GM12892 (cell line): ENCODE measurements around the gene HDGFL3.
A peak's percentile ranks its signal among the peaks of the same experiment; 100 is the strongest.
"Not testable (repeated sequence)": the region's sequence is repeated elsewhere in the genome, so short reads cannot be mapped to it uniquely, and the experiment has no call there.

Experiments
- DNase-seq: peaks from one replicate; pipeline ENCODE4 v3.0.0; 2011; ENCODE audit not compliant: insufficient read length
- FAIRE-seq: peaks from 2 replicates; lab custom pipeline; 2011; peaks lifted over from hg19 to GRCh38; lab: Jason Lieb, UNC
- POLR2A ChIP-seq: IDR thresholded peaks from 2 replicates; pipeline ENCODE4 v1.6.1; 2011; ENCODE audit warnings: low read depth, low read length, control low read depth
- POLR2AphosphoS5 ChIP-seq: IDR thresholded peaks from 2 replicates; pipeline ENCODE4 v1.6.1; 2011; ENCODE audit warnings: low read depth, low read length, control low read depth
- TAF1 ChIP-seq: IDR thresholded peaks from 2 replicates; pipeline ENCODE4 v1.6.1; 2011; ENCODE audit warnings: low read depth, mild to moderate bottlenecking, control low read depth, low read length, borderline replicate concordance

The HDGFL3 gene

DNA sequence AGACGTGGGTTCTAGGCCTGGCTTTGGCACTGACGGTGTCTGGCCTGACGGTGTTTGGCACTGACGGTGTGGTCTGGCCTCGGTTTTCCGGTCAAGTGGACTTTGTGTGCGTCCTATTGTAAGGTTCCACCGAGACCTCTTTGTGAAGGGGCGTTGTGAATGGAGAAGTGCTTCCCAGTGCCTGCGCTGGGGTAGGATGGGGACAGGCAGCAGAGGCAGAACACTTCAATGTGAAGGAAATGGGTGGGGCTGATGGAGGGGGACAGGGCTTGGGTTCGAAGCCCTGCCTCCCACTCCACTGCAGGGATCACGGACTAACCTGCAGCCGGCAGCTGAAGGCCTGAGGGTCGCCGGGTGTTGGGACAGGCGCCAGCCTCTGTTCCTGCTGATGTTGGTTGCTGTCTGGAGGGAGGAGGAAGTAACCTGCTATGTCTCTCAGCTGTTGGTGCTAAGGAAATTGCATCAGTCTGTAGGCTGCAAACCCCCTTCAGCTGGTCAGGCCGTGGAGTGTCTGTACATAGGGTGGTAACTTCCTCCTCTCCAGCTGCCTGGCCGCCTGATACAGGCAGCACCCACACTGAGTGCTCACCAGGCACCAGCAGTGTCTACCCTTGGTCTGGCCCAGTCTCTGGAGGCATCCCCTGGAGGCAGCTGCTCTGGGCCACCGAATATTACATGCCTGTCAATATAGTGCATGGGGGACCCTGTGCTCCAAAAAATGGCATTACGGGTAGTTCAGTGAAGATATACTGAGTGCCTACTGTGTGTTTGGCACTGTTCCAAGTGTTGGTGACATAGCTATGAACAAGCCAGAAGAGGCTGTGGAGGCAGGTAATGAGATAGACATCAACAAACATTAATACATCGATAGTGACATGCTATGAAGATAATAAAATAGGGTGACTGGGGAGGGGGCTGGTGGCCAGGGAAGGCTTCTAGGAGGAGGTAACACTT, 99.1 kb downstream of the HDGFL3 start:
- FAIRE-seq = peak; percentile 95
- TF ChIP-seq POLR2AphosphoS5 (no peak), POLR2A (no peak), TAF1 (no peak)
- peak; percentile 48 for DNase-seq

GRCh38 chr15:83107841-83108181, 99.8 kb downstream of the HDGFL3 start:
- no peak for TF ChIP-seq TAF1
- TF ChIP-seq POLR2AphosphoS5 = no peak
- no peak for TF ChIP-seq POLR2A
- FAIRE-seq (no peak), DNase-seq (no peak)

GRCh38 chr15:83106994-83107840, 100.4 kb downstream of the HDGFL3 start, which contains the start of gene TM6SF1:
TSS of gene TM6SF1 (plus strand) at chr15:83107645. CDS start at chr15:83107681, 36 bp downstream.
- DNase-seq = peak; percentile 48
- no peak for TF ChIP-seq POLR2A
- TF ChIP-seq TAF1 = no peak
- no peak for TF ChIP-seq POLR2AphosphoS5
- peak; percentile 30 for FAIRE-seq

DNA sequence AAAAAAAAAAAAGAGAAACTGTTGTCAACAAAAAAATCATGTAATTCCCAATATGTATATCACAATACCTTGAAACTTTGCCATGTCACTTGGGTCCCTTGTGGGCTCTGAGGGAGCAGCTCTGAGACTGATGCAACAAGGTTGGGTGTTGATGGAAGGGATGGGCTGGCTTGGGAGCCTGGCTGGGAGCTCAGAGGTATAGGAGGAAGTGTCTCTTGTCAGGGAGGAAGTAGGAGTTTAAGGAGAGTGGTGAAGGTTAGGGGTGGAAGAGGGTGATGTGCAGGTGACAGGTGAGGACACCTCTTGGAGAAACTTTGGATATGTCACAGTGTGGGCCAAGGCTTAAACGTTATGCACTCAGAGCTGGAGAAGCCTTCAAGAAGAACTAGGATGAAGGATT, 102.2 kb downstream of the HDGFL3 start:
- DNase-seq (no peak), FAIRE-seq (no peak)
- TF ChIP-seq POLR2AphosphoS5 (no peak), TAF1 (no peak), POLR2A (no peak)

DNA sequence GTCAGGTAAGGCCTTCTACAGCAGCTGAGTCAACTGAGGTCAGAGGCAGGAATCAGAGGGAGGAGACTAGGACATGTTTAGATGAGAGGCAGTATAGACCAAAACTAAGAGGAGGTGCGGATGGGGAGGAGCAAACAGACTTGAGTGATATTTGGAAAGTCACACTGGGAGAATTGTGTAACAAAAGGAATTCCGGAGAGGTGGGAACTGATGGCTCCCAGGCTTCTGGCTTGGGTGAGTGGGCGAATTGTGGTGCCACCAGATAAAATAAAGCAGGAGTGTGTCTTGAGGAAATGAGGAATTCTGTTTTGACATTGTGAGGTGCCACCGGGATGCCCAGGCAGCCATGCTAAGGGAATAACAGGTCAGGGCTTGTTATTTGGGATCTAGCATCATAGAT, 103.5 kb downstream of the HDGFL3 start:
- DNase-seq = no peak
- TF ChIP-seq TAF1 (no peak), POLR2A (no peak), POLR2AphosphoS5 (no peak)

DNA sequence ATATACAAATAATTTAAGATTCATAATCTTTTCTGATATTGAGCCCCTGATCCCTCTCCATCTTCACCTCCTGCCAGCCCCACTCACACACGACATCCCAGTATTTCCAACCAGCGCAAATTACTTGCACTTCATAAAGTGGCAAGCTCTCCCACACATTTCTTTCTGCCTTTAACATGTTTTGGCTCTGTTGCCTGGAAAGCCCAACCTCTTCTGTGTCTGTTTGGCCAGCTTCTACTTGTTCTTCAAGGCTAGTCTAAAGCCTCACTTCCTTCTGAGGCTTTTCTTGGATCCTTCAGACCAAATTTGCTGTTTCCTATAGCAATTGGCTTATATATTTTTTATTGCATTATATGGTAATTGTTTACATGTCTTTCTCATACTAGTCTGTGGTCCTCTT, 105.3 kb downstream of the HDGFL3 start:
- TF ChIP-seq POLR2AphosphoS5 (no peak), POLR2A (no peak), TAF1 (no peak)
- FAIRE-seq (no peak), DNase-seq (no peak)

More for the DNA sequence above, 103.5 kb downstream of the HDGFL3 start:
- no peak for FAIRE-seq

- TF ChIP-seq POLR2A (no peak), TAF1 (no peak), POLR2AphosphoS5 (no peak)
- DNase-seq = no peak
- FAIRE-seq = no peak
Measured at GRCh38 chr15:83100097-83100646, 107.5 kb downstream of the HDGFL3 start.

- TF ChIP-seq TAF1 = no peak
- no peak for TF ChIP-seq POLR2A
- no peak for TF ChIP-seq POLR2AphosphoS5
- FAIRE-seq (no peak), DNase-seq (no peak)
Measured at GRCh38 chr15:83099290-83099689, 108.3 kb downstream of the HDGFL3 start.

GRCh38 chr15:83098079-83098478, 109.5 kb downstream of the HDGFL3 start:
- FAIRE-seq (no peak), DNase-seq (no peak)
- TF ChIP-seq TAF1 (no peak), POLR2A (no peak), POLR2AphosphoS5 (no peak)

DNA sequence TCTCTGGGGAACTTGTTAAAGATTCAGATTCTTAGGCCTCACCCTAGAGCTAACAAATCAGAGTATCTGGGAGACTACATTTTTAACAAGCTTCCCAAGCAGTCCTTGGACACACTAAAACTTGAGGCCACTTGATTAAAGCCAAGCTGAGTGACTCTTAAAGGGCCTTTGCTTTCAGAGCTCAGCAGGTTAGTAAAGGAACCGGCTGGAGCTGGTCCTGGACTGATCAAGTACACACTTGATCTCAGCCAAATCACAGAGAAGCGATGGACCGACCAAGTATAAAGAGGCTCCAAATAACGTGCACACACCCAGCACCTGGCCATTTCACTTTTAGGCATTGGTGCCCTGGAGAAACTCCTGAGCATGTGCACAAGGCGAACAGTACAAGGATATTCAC, 113.0 kb downstream of the HDGFL3 start:
- no peak for FAIRE-seq
- no peak for DNase-seq
- no peak for TF ChIP-seq TAF1
- TF ChIP-seq POLR2A = no peak
- no peak for TF ChIP-seq POLR2AphosphoS5

- TF ChIP-seq POLR2AphosphoS5 = 0 out of 2 replicates have a peak, but pooled peaks have one; percentile 39
- TF ChIP-seq TAF1 = no peak
- TF ChIP-seq POLR2A = peak; percentile 56; the same call in 1 of the 2 replicates
- FAIRE-seq (peak; percentile 64), DNase-seq (no peak)
Measured at GRCh38 chr15:83092309-83092976, 115.2 kb downstream of the HDGFL3 start.

GRCh38 chr15:83091965-83092308, 115.7 kb downstream of the HDGFL3 start:
- peak; percentile 9 for FAIRE-seq
- DNase-seq = not testable (repeated sequence)
